HG03108 (cell line): ENCODE results near the gene CORO2B.

Experiments used
- ATAC-seq: cut with Tn5 transposase; IDR thresholded peaks from one replicate; pipeline ENCODE4 v1.9.1; 2021; ENCODE audit warnings: moderate library complexity; ENCODE audit not compliant: unreplicated experiment

Gene CORO2B

GRCh38 chr15:68626283-68626682 is 47.5 kb downstream of the CORO2B start:
- no peak for ATAC-seq

DNA sequence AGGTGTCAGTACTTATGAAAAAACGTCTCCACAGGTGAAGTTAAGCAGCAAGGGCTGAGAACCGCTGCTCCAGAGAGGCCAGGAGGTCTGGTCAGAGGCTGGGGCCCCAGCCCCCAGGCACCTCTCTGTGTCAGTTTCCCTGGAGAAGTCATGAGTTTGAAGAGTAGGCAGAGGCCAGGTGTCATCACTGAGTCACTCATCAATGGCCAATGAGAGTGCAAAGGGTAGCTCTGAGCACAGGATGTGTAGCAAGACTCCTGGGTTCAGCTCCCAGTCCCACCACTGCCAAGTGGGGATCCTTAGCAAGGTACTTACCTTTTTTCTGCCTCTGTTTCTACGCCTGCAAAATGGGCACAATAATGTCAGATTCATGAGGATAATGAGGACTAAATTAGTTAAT is 47.9 kb downstream of the CORO2B start:
- no peak for ATAC-seq

- ATAC-seq, result no peak
These were observed 48.7 kb downstream of the CORO2B start for GRCh38 chr15:68627476-68627875.

DNA sequence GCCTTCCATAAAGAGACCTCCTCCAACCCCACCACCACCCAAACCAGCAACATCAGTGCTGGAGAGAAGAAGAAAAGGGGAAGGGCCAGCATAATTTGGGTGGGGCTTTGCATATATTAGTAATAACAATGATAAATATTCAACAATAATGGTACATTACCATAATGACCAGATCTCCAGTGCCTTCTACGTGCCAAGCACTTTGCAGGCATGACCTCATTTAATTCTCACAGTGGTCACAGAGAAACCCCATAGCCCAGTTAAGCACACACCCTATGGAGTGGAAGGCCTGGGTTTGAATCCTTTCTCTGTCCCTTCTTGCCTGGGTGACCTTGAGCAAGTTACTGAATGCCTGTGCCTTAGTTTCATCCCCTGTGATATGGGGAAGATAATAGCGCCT is 49.2 kb downstream of the CORO2B start:
- ATAC-seq, result no peak

GRCh38 chr15:68629519-68630210 is 50.9 kb downstream of the CORO2B start:
- no peak for ATAC-seq

DNA sequence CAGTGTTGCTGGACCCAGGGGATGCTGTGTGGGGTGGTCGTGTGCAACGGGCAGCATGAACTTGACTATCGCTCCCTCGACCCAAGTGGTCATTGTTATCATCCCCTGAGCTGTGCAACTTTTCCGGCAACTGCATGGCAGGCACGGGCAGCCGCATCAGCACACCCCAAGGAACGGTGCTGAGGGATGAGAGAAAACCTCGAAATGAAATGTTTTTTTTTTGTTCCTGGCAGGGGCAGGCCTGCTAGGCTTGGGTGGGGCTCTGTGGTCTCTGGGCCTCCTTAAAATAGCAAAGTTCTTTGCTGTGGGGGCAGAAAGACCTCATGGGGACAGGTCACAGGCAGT is 51.4 kb downstream of the CORO2B start:
- ATAC-seq, result no peak

- no peak for ATAC-seq
These were observed 52.0 kb downstream of the CORO2B start for GRCh38 chr15:68630836-68631235.

DNA sequence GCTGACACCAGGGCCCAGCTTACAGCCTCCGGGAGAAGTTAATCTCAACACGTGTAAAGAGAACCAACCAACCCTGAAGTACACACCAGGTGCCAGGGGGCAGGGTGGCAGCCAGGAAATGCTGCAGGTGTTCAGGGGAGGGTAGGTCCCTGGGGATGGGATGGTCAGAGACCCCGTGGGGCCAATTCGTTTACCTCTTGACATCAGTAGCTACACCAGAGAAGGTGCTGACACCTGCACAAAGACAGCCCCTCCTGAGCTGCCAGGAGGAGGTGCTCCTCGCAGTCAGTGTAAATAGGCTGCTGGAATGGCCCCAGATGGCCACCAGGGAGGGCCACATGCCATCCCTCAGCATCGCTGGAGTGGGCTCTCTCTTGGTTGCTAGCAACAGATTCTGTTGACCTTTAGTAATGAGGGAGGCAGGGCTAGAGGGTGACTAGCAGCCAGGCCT is 52.8 kb downstream of the CORO2B start:
- no peak for ATAC-seq

GRCh38 chr15:68632101-68632500 is 53.3 kb downstream of the CORO2B start:
- ATAC-seq, result no peak

- ATAC-seq, result no peak
These were observed 54.7 kb downstream of the CORO2B start for GRCh38 chr15:68633231-68634121.

GRCh38 chr15:68634122-68634482 is 55.3 kb downstream of the CORO2B start:
- ATAC-seq, result no peak

DNA sequence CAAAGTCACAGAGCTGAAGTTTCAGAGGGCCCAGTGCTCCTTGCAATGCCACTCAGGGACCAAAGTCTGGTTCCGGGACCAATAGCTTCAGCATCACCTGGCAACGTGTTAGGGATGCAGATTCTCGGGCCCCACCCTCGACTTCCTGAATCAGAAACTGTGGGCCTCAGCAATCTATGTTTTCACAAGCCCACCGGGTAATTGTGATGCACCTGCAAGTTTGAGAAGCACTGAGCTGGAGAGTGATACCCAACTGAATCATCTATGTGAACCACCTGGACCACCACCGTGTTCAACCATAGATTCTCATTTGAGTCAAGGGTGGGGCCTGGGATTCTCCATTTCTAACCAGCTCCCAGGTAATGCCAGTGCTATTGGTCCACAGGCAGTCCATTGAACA is 55.7 kb downstream of the CORO2B start:
- no peak for ATAC-seq

- no peak for ATAC-seq
These were observed 56.3 kb downstream of the CORO2B start for GRCh38 chr15:68635141-68635540.

DNA sequence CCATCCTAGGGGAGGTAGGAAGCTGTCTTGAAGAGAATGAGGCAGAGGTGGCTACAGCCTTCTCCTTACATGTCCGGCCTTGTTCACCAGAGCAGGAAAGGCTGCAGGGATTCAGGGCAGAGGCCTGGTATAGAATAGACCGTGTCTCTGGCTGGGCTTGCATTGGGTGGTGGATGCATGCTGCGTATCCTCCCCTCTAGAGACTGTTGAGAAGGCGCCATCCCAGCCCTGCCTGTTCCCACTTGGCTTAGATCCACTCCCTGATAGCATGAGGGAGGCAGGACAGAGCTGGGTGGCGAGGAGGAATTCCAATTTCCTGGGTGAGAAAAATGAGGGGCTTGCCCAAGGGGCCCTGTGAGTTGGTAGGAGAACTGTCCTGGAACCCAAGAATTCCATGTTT is 57.5 kb downstream of the CORO2B start:
- ATAC-seq, result no peak

GRCh38 chr15:68637767-68638404 is 59.1 kb downstream of the CORO2B start:
- ATAC-seq, result no peak

GRCh38 chr15:68638953-68639515 is 60.2 kb downstream of the CORO2B start:
- no peak for ATAC-seq

- no peak for ATAC-seq
These were observed 61.3 kb downstream of the CORO2B start for GRCh38 chr15:68639926-68640600.

- no peak for ATAC-seq
These were observed 62.1 kb downstream of the CORO2B start for GRCh38 chr15:68640791-68641331.

DNA sequence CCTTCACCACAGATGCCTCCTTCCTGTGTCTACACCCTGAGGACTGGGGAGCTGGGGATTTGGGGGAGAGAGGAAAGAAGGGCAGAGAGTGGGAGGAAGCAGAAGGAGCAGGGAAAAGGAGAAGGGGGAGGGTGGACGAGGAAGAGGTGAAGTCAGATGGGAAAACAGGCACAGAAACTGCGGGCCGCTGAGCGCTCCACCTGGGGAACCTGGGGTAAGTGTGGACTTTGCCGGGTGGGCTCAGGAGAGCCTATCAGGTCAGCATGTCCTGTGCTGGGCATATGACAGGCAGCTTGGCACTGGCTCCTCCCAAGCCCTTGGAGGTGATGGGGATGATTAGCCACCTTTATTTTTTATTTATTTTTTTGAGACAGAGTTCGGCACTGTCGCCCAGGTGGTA is 62.6 kb downstream of the CORO2B start:
- no peak for ATAC-seq

GRCh38 chr15:68642491-68642845 is 63.7 kb downstream of the CORO2B start:
- ATAC-seq, result no peak
